ENCODE measurements around the gene TAPT1.

- TF ChIP-seq CTCF (conservative IDR thresholded peaks at IDR 0.05) (no peak), EZH2 (IDR thresholded peaks at IDR 0.05; ENCODE audit: low read depth) (no peak)
Measured at GRCh38 chr4:16162891-16163290, 63.4 kb downstream of the TAPT1 start.

Data from PC-9 (cell line).